HAP-1 (cell line): ENCODE measurements around the gene MORN3.
"Not testable (repeated sequence)": the region's sequence is repeated elsewhere in the genome, so short reads cannot be mapped to it uniquely, and the experiment has no call there.

ENCODE experiments used
- DNase-seq, 2 experiments: peaks; one replicate each; pipeline ENCODE4 v3.0.0-alpha.2; 2016 to 2020; ENCODE audit warnings: low spot score in 2 of 2
- H3K27me3 ChIP-seq: fragments of 250-450 bp; sonication (Bioruptor Pico); 2 replicates; pipeline ENCODE4 v1.5.1; 2020; ENCODE audit warnings: low read depth, mild to moderate bottlenecking, moderate library complexity
- H3K36me3 ChIP-seq: fragments of 250-450 bp; sonication (Bioruptor Pico); replicated peaks from 2 replicates; pipeline ENCODE4 v1.5.1; 2020; ENCODE audit warnings: mild to moderate bottlenecking
- H3K4me1 ChIP-seq: fragments of 250-450 bp; sonication (Bioruptor Pico); 2 replicates; pipeline ENCODE4 v1.5.1; 2020; ENCODE audit warnings: mild to moderate bottlenecking
- H3K4me3 ChIP-seq: fragments of 250-450 bp; sonication (Bioruptor Pico); 2 replicates; pipeline ENCODE4 v1.5.1; 2020; ENCODE audit warnings: mild to moderate bottlenecking, moderate library complexity
- H3K9me3 ChIP-seq: fragments of 250-450 bp; sonication (Bioruptor Pico); 2 replicates; pipeline ENCODE4 v1.5.1; 2020; ENCODE audit warnings: mild to moderate bottlenecking, moderate library complexity
- in situ Hi-C: fragments of 300-500 bp; cut with MboI; formaldehyde crosslinking; loops from 3 replicates; pipeline ENCODE4 v1.14.3; 2020; ENCODE audit warnings: low sequenced_read_pairs, inconsistent platforms, mixed read lengths

The MORN3 gene

DNA sequence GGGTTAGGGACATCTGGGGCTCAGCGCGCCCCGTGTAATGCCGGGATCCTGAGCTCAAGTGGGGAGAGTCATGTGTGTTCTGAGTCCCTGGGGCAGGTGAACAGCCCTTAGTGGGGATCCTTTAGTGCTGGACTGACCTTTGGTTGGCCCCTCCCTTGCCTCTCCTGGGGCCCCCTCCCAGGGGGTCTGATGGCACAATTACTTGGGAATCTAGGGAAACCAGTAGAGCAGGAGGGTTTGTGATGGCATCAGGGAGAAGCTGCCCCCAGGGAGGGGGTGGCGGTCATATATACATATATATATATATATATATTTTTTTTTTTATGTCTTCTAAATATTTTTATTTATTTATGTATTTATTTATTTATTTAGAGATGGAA, at the start of gene MORN3:
Gene MORN3 (minus strand): TSS at position 134 of the 380 bp plus-strand sequence. CDS start 171 bp downstream, outside the sequence.
- Histone ChIP-seq H3K9me3 (no peaks in the 10 kb centered on the region), H3K4me3 (no peak within 1 kb of the TSS), H3K4me1 (no peaks in the 10 kb centered on the region), H3K27me3 (no peaks in the 10 kb centered on the region), H3K36me3 (peaks cover 8% of the 10 kb centered on the region)
- DNase-seq: no peak
- in situ Hi-C loops: no loop called here

GRCh38 chr12:121718653-121719239, 49.3 kb upstream of the MORN3 start:
- Histone ChIP-seq H3K4me1 (peaks cover 3% of the 10 kb centered on the region; the same call in 1 of the 2 replicates), H3K27me3 (no peaks in the 10 kb centered on the region), H3K4me3 (no peak overlapping the region), H3K36me3 (peaks cover 10% of the 10 kb centered on the region), H3K9me3 (no peaks in the 10 kb centered on the region)
- DNase-seq: peak in 1 of 2 experiments; percentile 32
- in situ Hi-C loops: no loop called here

DNA sequence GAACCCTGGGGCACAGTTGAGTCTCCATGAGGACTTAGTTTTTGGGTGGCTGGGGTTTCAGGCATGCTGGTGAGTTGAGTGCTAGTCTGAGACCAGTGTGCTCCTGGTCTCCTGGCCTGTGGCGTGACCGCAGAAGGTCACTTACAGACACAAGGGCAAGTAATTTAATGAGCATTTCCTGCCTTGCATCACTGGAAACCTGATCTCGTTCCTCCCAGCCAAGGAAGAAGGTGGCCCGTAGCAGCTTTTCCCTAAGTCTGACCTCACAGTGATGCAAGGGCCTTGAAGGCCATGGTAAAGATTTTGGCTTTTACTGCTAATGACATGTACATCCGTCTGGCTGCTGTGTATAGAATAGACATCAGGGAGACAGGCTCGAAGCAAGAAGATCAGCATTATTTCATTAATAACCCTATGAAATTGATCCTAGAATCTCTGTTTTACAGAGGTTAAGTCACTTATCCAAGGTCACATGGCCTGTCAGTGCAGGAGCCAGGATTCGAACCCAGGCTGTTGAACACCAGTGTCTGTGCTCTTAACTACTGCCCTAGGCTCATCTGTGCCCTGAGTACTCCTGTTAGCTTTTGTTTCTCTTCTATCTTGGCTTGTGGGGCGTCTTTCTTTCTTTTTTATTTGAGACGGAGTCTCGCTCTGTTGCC, 47.7 kb upstream of the MORN3 start:
- Histone ChIP-seq H3K4me3 (no peak overlapping the region), H3K9me3 (no peaks in the 10 kb centered on the region), H3K27me3 (no peaks in the 10 kb centered on the region), H3K36me3 (peaks cover 10% of the 10 kb centered on the region), H3K4me1 (peaks cover 4% of the 10 kb centered on the region)
- DNase-seq: no peak
- in situ Hi-C loops: no loop called here

- Histone ChIP-seq H3K27me3 (no peaks in the 10 kb centered on the region), H3K9me3 (no peaks in the 10 kb centered on the region), H3K4me3 (no peak overlapping the region), H3K36me3 (peaks cover 10% of the 10 kb centered on the region), H3K4me1 (peaks cover 8% of the 10 kb centered on the region)
- no peak for DNase-seq
- in situ Hi-C loops: no loop called here
These were observed 46.5 kb upstream of the MORN3 start for GRCh38 chr12:121715862-121716435.

GRCh38 chr12:121715055-121715454, 45.6 kb upstream of the MORN3 start:
- H3K27me3 ChIP-seq, DNase-seq, in situ Hi-C loops, H3K9me3 ChIP-seq, H3K4me3 ChIP-seq: not testable (repeated sequence)
- Histone ChIP-seq H3K4me1 (peaks cover 10% of the 10 kb centered on the region), H3K36me3 (peaks cover 10% of the 10 kb centered on the region)

DNA sequence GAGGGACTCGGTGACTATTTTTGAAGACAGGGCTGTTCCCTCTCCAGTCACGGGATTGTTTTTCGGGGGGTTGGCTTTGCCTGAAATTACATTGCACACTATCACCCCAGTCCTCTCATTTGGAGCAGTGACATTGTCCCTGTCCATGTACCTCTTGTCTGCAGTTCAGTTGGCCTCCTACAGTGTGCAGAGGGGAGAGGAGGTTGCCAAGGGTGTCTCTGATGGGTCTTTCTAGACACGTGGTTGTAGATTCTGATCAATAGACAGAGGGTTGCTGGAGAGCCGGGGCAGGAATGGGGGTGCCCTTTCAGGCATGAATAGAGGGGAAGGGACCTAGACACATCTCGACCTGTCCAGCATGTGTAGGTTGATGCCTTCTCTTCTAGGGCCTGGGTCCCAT, 44.3 kb upstream of the MORN3 start:
- no peaks in the 10 kb centered on the region for H3K27me3 ChIP-seq
- peak; percentile 9 to 18 for DNase-seq
- peaks cover 10% of the 10 kb centered on the region for H3K36me3 ChIP-seq
- H3K4me3 ChIP-seq: peak overlapping the region; percentile 91
- no peaks in the 10 kb centered on the region for H3K9me3 ChIP-seq
- peaks cover 10% of the 10 kb centered on the region for H3K4me1 ChIP-seq
- in situ Hi-C loops: no loop called here

GRCh38 chr12:121713257-121713777, 43.9 kb upstream of the MORN3 start:
- Histone ChIP-seq H3K27me3 (no peaks in the 10 kb centered on the region), H3K36me3 (peaks cover 6% of the 10 kb centered on the region), H3K4me3 (peak overlapping the region; percentile 91), H3K4me1 (peaks cover 10% of the 10 kb centered on the region), H3K9me3 (no peaks in the 10 kb centered on the region)
- in situ Hi-C loops: no loop called here
- peak in 1 of 2 experiments; percentile 26 for DNase-seq

GRCh38 chr12:121712461-121713256, 43.2 kb upstream of the MORN3 start, which contains the start of gene TMEM120B:
TSS of gene TMEM120B (plus strand) at chr12:121712752. CDS start at chr12:121712896, 144 bp downstream.
- Histone ChIP-seq H3K4me1 (peaks cover 10% of the 10 kb centered on the region), H3K36me3 (peaks cover 6% of the 10 kb centered on the region), H3K27me3 (no peaks in the 10 kb centered on the region), H3K4me3 (peak within 1 kb of the TSS; percentile 91), H3K9me3 (no peaks in the 10 kb centered on the region)
- DNase-seq: peak; percentile 45 to 80
- in situ Hi-C loops: no loop called here

- H3K27me3 ChIP-seq: no peaks in the 10 kb centered on the region
- H3K4me1 ChIP-seq: peaks cover 10% of the 10 kb centered on the region
- in situ Hi-C loops: no loop called here
- peak overlapping the region; percentile 91 for H3K4me3 ChIP-seq
- peaks cover 6% of the 10 kb centered on the region for H3K36me3 ChIP-seq
- peak in 1 of 2 experiments; percentile 42 for DNase-seq
- H3K9me3 ChIP-seq: no peaks in the 10 kb centered on the region
These were observed 42.7 kb upstream of the MORN3 start for GRCh38 chr12:121712190-121712460.

- peak overlapping the region; percentile 91 for H3K4me3 ChIP-seq
- H3K4me1 ChIP-seq: peaks cover 10% of the 10 kb centered on the region
- peaks cover 6% of the 10 kb centered on the region for H3K36me3 ChIP-seq
- in situ Hi-C loops: no loop called here
- DNase-seq: no peak
- no peaks in the 10 kb centered on the region for H3K27me3 ChIP-seq
- H3K9me3 ChIP-seq: no peaks in the 10 kb centered on the region
These were observed 42.1 kb upstream of the MORN3 start for GRCh38 chr12:121711361-121712189.

DNA sequence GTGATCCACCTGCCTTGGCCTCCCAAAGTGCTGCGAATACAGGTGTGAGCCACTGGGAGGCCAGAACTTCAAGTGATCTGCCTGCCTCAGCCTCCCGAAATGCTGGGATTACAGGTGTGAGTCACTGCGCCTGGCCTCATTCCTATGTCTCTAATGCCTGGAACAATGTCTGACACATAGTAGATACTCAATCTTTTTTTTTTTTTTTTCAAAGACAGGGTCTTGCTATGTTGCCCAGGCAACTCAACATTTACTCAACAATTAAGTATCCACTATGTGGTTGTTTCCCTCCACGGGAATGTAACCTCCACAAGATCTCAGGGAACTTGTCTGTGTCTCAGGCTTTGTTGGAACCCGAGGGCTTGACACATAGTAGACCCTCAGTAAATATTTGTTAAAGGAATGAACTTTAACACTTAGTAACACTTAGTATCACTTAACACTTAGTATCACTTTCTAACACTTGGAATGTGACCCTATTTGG, 40.1 kb upstream of the MORN3 start:
- Histone ChIP-seq H3K27me3 (no peaks in the 10 kb centered on the region), H3K4me1 (peaks cover 10% of the 10 kb centered on the region), H3K9me3 (no peaks in the 10 kb centered on the region), H3K4me3 (no peak overlapping the region), H3K36me3 (no peaks in the 10 kb centered on the region; the same call in 1 of the 2 replicates)
- in situ Hi-C loops: no loop called here
- DNase-seq: no peak

GRCh38 chr12:121709064-121709424, 39.6 kb upstream of the MORN3 start:
- in situ Hi-C loops, H3K4me3 ChIP-seq, H3K27me3 ChIP-seq, H3K9me3 ChIP-seq, H3K36me3 ChIP-seq, DNase-seq: not testable (repeated sequence)
- peaks cover 10% of the 10 kb centered on the region for H3K4me1 ChIP-seq
